WI38 (cell line): ENCODE results near the gene SDF4.
"Not testable (repeated sequence)": the region's sequence is repeated elsewhere in the genome, so short reads cannot be mapped to it uniquely, and the experiment has no call there.

ENCODE experiments used
- H3K4me3 ChIP-seq: 2 replicates; pipeline ENCODE4 v1.5.1; 2011; ENCODE audit warnings: low read depth, mild to moderate bottlenecking, control low read depth, low read length
- TF ChIP-seq, protein P1 (sequence below): IDR thresholded peaks from 2 replicates; pipeline ENCODE4 v1.5.1; 2012; ENCODE audit warnings: low read depth, mild to moderate bottlenecking, control low read depth, low read length

The SDF4 gene

DNA sequence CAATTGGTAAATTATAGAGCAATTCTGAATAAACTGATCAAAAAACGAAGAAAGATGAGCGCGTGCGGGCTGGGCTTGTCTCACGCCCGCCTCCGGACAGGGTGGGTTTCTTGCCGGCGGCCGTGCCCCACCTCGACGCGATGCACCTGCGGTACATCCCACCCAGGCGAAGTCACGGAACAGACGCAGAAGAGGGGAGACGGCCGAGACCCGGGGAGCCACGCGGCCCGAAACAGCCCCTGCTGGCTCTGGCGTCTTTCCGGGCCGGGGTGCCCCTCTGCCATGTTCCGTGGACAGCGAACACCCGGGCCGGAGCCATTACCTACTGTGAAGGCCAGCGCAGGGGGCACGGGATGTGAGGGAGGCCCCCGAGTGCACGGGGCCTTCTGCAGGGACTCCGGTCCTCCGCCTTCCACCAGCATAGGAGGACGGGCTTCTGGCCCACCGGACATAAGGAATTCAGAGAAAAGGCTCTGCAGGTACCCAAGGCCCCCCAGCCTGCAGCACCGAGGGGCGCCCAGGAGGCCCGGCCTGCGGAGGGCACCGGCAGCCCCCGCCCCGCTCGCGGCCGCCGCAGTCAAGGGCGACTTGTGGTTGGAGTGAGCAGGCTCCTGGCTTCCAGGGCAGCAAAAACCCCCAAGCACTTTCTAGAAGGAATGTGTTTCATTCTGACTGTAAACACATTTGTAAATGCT lies 22.3 kb upstream of the SDF4 start:
- TF ChIP-seq, protein P1, sequence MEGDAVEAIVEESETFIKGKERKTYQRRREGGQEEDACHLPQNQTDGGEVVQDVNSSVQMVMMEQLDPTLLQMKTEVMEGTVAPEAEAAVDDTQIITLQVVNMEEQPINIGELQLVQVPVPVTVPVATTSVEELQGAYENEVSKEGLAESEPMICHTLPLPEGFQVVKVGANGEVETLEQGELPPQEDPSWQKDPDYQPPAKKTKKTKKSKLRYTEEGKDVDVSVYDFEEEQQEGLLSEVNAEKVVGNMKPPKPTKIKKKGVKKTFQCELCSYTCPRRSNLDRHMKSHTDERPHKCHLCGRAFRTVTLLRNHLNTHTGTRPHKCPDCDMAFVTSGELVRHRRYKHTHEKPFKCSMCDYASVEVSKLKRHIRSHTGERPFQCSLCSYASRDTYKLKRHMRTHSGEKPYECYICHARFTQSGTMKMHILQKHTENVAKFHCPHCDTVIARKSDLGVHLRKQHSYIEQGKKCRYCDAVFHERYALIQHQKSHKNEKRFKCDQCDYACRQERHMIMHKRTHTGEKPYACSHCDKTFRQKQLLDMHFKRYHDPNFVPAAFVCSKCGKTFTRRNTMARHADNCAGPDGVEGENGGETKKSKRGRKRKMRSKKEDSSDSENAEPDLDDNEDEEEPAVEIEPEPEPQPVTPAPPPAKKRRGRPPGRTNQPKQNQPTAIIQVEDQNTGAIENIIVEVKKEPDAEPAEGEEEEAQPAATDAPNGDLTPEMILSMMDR: no peak
- H3K4me3 ChIP-seq: no peak overlapping the region

GRCh38 chr1:1253314-1253713 lies 21.5 kb upstream of the SDF4 start:
- TF ChIP-seq, protein P1: no peak
- no peak overlapping the region for H3K4me3 ChIP-seq

DNA sequence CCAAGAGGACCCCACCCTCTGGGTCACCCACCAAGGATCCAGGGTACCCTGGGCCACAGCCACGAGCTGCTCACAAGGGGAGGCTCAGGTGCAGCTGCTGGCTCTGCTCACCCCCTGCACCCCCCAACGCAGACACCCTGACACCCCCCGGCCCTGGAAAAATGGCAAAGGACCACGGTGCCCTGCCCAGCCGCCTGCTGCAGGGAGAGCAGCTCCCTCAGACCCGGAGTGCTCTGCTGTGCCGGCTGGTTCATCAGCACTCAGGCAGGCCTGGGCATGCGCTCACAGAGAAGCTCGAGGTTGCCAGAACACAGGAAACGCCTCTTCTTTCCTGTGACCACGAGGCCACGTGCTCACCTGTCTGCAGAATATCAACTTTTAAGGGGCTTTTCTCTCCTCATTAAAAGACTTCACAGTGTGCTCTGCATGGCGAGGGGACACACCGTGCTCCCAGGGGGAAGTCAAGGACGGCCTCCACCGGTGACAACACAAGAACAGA lies 19.0 kb upstream of the SDF4 start:
- TF ChIP-seq, protein P1: no peak
- H3K4me3 ChIP-seq: no peak overlapping the region

- H3K4me3 ChIP-seq: not testable (repeated sequence)
Observed at GRCh38 chr1:1248009-1248913, 16.5 kb upstream of the SDF4 start.

DNA sequence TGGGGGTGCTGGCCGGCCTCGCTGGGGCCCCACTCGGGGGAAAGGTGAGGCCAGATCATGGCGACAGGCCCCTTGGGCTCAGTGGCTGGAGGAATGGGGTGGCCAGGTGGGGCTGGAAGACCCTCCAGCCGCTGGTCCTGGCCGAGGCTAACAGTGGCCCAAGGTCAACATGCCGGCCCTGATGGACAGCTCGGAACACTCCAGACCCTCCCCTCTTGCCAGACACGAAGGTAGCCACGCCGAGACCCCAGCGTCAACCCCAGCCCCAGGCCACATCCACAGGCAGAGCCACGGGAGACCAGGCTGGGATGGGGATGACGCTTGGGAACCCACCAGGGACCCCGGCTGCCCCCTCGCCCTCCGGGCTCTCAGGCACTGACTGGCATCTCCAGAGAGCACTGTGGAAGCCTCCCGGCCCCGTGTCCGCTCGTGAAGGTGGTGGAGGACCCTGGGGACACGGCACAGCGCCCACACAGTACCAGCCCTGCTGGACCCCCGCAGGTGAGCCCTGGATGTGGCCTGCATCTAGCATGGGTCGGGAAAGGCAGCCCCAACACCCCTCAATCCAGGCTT lies 15.6 kb upstream of the SDF4 start:
- no peak overlapping the region for H3K4me3 ChIP-seq
- TF ChIP-seq, protein P1: no peak

GRCh38 chr1:1246577-1247340 lies 15.0 kb upstream of the SDF4 start, which contains the start of gene C1QTNF12:
Gene C1QTNF12 (minus strand): TSS chr1:1246722. CDS start chr1:1246690, 32 bp downstream.
- TF ChIP-seq, protein P1: no peak

More at GRCh38 chr1:1246577-1247340, 15.0 kb upstream of the SDF4 start, which contains the start of gene C1QTNF12:
- no peak within 1 kb of the TSS for H3K4me3 ChIP-seq
